WTC11 (cell line): ENCODE measurements around the gene PHF21B. TPM values are rescaled to one million over a fixed set of nuclear protein-coding genes. Genes with fewer than 3 reads are reported as not detected.

Experiments
- ATAC-seq: fragments of 200-7000 bp; cut with Tn5 transposase; 2 replicates; pipeline ENCODE4 v1.10.0; 2021; ENCODE audit warnings: mild to moderate bottlenecking, moderate library complexity
- CTCF ChIA-PET: fragments of 300-600 bp; sonication (Branson Sonifier 250); formaldehyde crosslinking; loops from one replicate; lab custom pipeline; 2021; ENCODE audit warnings: antibody characterized with exemption; lab: Charles Lee
- POLR2A ChIA-PET: fragments of 350-600 bp; sonication (Branson Sonifier 250); formaldehyde crosslinking; loops from one replicate; lab custom pipeline; 2021; ENCODE audit warnings: antibody characterized with exemption; lab: Charles Lee
- DNase-seq: peaks from one replicate; pipeline ENCODE4 v3.0.0; 2021; ENCODE audit warnings: low spot score
- H3K27ac Mint-ChIP-seq: 2 replicates; pipeline ENCODE4 v1.8.0; 2021; ENCODE audit warnings: mixed read lengths
- H3K27me3 Mint-ChIP-seq: 2 replicates; pipeline ENCODE4 v1.8.0; 2021; ENCODE audit warnings: low read depth, mild to moderate bottlenecking, moderate library complexity, mixed read lengths
- H3K36me3 Mint-ChIP-seq: 2 replicates; pipeline ENCODE4 v1.8.0; 2021; ENCODE audit warnings: mixed read lengths
- H3K4me1 Mint-ChIP-seq: 2 replicates; pipeline ENCODE4 v1.8.0; 2022; ENCODE audit warnings: mixed read lengths
- H3K4me3 Mint-ChIP-seq: 2 replicates; pipeline ENCODE4 v1.8.0; 2021; ENCODE audit warnings: mild to moderate bottlenecking, moderate library complexity, mixed read lengths
- H3K9me3 Mint-ChIP-seq: 2 replicates; pipeline ENCODE4 v1.8.0; 2021; ENCODE audit warnings: mixed read lengths
- EMX1 ChIP-seq: fragments of 250-450 bp; sonication (Bioruptor Pico); IDR thresholded peaks from 2 replicates; pipeline ENCODE4 v1.8.0; 2021; ENCODE audit warnings: mild to moderate bottlenecking
- OVOL2 ChIP-seq: fragments of 250-450 bp; sonication (Bioruptor Pico); IDR thresholded peaks from 2 replicates; pipeline ENCODE4 v1.9.0; 2021; ENCODE audit warnings: mild to moderate bottlenecking, borderline replicate concordance
- ZBTB21 ChIP-seq: sonication (generic); formaldehyde crosslinking; IDR thresholded peaks from 2 replicates; pipeline ENCODE4 v1.8.1; 2023; ENCODE audit warnings: mild to moderate bottlenecking, missing genetic modification reagents, borderline replicate concordance
- ZNF317 ChIP-seq: sonication (generic); formaldehyde crosslinking; IDR thresholded peaks from 2 replicates; pipeline ENCODE4 v1.8.1; 2023; ENCODE audit warnings: low read depth, mild to moderate bottlenecking, moderate library complexity, missing genetic modification reagents, borderline replicate concordance
- total RNA-seq: library from RNA; stranded (reverse); gene quantifications from 3 replicates; pipeline ENCODE4 v1.2.3, GENCODE V29; 2021
- TF ChIP-seq, protein P1 (sequence below): fragments of 250-450 bp; sonication (Bioruptor Pico); conservative IDR thresholded peaks from 2 replicates; pipeline ENCODE4 v1.9.0; 2021; ENCODE audit warnings: mild to moderate bottlenecking
- TF ChIP-seq, protein P2 (sequence below): sonication (generic); formaldehyde crosslinking; IDR thresholded peaks from 2 replicates; pipeline ENCODE4 v1.8.0; 2022; ENCODE audit warnings: mild to moderate bottlenecking, missing genetic modification reagents
- TF ChIP-seq, protein P3 (sequence below): fragments of 250-450 bp; sonication (Bioruptor Pico); IDR thresholded peaks from 2 replicates; pipeline ENCODE4 v1.9.0; 2021; ENCODE audit warnings: mild to moderate bottlenecking, borderline replicate concordance
- TF ChIP-seq, protein P4 (sequence below): sonication (generic); formaldehyde crosslinking; IDR thresholded peaks from 2 replicates; pipeline ENCODE4 v1.8.1; 2022; ENCODE audit warnings: low read depth, mild to moderate bottlenecking, moderate library complexity, missing genetic modification reagents, borderline replicate concordance
- TF ChIP-seq, protein P5 (sequence below): sonication (generic); formaldehyde crosslinking; IDR thresholded peaks from 2 replicates; pipeline ENCODE4 v1.8.1; 2023; ENCODE audit warnings: mild to moderate bottlenecking, missing genetic modification reagents, moderate library complexity
- TF ChIP-seq, protein P6 (sequence below): sonication (generic); formaldehyde crosslinking; IDR thresholded peaks from 2 replicates; pipeline ENCODE4 v1.8.1; 2023; ENCODE audit warnings: mild to moderate bottlenecking, missing genetic modification reagents, borderline replicate concordance

The PHF21B gene
- total RNA-seq, 1 experiment from 2014 or later: 107 TPM

DNA sequence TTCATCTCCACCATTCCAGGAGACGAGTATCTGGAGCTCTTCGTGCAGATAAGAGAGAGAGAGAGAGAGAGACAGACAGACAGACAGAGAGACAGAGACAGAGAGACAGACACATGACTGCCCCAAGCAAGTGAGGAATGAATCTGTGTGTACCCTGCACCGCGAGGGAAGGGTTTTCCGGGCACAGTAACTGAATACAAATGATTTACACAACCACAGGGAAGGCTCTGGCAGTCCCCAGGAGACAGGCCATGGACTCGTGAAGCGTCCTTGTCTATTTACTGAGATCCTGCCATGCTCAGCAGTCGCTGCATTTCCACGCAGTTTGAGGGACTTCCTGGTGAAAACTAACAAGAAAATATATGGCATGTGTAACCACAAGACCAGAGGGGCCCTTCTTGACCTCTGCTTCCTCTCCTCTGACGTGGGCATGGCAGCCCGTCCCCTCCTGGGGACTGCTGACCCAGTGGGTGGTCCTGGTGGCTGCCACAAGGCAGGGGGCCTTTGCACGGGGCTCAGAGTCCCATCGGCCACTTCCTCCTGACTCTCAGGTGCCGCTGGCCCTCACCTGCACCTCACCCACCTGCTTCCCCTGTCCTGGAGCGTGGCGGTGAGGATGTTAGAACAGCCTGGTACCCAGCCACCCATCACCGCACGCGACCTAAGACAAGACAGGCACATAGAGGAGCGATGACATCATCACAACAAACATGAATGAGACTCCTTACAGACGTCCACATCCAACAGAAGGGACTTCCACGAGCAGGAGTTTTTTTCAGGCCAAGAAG lies 75.9 kb downstream of the PHF21B start:
- H3K27ac Mint-ChIP-seq: no peak overlapping the region; the same call in 1 of the 2 replicates
- H3K27me3 Mint-ChIP-seq: no peaks in the 10 kb centered on the region
- peaks cover 21% of the 10 kb centered on the region for H3K4me1 Mint-ChIP-seq
- TF ChIP-seq ZNF317 (CRISPR knock-in tag) (no peak), OVOL2 (no peak), EMX1 (CRISPR knock-in tag) (no peak), ZBTB21 (no peak)
- TF ChIP-seq, protein P1, sequence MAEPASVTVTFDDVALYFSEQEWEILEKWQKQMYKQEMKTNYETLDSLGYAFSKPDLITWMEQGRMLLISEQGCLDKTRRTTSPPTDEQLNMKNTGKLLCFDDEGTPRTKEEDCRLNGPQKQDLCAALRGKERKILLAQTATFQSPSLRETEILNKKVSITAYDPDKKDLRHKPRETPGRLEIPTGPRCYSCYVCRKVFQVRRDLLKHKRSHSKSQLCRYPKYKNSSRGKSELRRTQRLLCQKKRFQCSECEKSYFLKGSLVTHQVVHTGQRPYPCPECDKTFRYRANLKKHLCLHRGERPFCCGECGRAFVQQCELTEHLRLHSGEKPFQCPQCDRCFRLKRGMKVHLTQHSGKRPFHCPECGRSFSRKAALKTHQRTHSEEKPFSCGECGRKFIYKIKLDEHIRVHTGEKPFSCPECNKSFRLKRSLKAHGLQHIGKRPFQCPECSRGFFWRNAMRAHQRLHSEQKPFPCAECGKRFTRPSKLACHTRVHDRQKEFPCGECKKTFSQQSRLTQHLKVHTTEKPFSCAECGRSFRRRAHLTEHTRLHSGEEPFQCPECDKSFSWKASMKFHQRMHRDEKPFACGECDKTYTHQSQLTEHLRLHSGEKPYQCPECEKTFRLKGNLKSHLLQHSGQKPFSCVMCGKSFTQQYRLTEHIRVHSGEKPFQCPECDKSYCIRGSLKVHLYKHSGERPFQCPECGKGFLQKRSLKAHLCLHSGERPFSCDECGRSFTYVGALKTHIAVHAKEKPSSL (CRISPR knock-in tag): no peak
- TF ChIP-seq, protein P2, sequence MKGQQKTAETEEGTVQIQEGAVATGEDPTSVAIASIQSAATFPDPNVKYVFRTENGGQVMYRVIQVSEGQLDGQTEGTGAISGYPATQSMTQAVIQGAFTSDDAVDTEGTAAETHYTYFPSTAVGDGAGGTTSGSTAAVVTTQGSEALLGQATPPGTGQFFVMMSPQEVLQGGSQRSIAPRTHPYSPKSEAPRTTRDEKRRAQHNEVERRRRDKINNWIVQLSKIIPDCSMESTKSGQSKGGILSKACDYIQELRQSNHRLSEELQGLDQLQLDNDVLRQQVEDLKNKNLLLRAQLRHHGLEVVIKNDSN (CRISPR knock-in tag): no peak
- TF ChIP-seq, protein P3, sequence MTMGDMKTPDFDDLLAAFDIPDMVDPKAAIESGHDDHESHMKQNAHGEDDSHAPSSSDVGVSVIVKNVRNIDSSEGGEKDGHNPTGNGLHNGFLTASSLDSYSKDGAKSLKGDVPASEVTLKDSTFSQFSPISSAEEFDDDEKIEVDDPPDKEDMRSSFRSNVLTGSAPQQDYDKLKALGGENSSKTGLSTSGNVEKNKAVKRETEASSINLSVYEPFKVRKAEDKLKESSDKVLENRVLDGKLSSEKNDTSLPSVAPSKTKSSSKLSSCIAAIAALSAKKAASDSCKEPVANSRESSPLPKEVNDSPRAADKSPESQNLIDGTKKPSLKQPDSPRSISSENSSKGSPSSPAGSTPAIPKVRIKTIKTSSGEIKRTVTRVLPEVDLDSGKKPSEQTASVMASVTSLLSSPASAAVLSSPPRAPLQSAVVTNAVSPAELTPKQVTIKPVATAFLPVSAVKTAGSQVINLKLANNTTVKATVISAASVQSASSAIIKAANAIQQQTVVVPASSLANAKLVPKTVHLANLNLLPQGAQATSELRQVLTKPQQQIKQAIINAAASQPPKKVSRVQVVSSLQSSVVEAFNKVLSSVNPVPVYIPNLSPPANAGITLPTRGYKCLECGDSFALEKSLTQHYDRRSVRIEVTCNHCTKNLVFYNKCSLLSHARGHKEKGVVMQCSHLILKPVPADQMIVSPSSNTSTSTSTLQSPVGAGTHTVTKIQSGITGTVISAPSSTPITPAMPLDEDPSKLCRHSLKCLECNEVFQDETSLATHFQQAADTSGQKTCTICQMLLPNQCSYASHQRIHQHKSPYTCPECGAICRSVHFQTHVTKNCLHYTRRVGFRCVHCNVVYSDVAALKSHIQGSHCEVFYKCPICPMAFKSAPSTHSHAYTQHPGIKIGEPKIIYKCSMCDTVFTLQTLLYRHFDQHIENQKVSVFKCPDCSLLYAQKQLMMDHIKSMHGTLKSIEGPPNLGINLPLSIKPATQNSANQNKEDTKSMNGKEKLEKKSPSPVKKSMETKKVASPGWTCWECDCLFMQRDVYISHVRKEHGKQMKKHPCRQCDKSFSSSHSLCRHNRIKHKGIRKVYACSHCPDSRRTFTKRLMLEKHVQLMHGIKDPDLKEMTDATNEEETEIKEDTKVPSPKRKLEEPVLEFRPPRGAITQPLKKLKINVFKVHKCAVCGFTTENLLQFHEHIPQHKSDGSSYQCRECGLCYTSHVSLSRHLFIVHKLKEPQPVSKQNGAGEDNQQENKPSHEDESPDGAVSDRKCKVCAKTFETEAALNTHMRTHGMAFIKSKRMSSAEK (CRISPR knock-in tag): no peak
- TF ChIP-seq, protein P4, sequence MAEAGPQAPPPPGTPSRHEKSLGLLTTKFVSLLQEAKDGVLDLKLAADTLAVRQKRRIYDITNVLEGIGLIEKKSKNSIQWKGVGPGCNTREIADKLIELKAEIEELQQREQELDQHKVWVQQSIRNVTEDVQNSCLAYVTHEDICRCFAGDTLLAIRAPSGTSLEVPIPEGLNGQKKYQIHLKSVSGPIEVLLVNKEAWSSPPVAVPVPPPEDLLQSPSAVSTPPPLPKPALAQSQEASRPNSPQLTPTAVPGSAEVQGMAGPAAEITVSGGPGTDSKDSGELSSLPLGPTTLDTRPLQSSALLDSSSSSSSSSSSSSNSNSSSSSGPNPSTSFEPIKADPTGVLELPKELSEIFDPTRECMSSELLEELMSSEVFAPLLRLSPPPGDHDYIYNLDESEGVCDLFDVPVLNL (CRISPR knock-in tag): no peak
- TF ChIP-seq, protein P5, sequence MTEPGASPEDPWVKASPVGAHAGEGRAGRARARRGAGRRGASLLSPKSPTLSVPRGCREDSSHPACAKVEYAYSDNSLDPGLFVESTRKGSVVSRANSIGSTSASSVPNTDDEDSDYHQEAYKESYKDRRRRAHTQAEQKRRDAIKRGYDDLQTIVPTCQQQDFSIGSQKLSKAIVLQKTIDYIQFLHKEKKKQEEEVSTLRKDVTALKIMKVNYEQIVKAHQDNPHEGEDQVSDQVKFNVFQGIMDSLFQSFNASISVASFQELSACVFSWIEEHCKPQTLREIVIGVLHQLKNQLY: no peak
- TF ChIP-seq, protein P6, sequence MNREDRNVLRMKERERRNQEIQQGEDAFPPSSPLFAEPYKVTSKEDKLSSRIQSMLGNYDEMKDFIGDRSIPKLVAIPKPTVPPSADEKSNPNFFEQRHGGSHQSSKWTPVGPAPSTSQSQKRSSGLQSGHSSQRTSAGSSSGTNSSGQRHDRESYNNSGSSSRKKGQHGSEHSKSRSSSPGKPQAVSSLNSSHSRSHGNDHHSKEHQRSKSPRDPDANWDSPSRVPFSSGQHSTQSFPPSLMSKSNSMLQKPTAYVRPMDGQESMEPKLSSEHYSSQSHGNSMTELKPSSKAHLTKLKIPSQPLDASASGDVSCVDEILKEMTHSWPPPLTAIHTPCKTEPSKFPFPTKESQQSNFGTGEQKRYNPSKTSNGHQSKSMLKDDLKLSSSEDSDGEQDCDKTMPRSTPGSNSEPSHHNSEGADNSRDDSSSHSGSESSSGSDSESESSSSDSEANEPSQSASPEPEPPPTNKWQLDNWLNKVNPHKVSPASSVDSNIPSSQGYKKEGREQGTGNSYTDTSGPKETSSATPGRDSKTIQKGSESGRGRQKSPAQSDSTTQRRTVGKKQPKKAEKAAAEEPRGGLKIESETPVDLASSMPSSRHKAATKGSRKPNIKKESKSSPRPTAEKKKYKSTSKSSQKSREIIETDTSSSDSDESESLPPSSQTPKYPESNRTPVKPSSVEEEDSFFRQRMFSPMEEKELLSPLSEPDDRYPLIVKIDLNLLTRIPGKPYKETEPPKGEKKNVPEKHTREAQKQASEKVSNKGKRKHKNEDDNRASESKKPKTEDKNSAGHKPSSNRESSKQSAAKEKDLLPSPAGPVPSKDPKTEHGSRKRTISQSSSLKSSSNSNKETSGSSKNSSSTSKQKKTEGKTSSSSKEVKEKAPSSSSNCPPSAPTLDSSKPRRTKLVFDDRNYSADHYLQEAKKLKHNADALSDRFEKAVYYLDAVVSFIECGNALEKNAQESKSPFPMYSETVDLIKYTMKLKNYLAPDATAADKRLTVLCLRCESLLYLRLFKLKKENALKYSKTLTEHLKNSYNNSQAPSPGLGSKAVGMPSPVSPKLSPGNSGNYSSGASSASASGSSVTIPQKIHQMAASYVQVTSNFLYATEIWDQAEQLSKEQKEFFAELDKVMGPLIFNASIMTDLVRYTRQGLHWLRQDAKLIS: no peak
- ATAC-seq (no peak), DNase-seq (no peak)
- ChIA-PET CTCF (no interaction called here), POLR2A (interaction anchor here (0.9 kb wide), 1 partner anchor 11 kb away, joined by 3 read pairs; no protein-coding TSS in a partner anchor)
- H3K36me3 Mint-ChIP-seq: peaks cover 16% of the 10 kb centered on the region
- H3K9me3 Mint-ChIP-seq: no peaks in the 10 kb centered on the region
- no peak overlapping the region for H3K4me3 Mint-ChIP-seq
